Muscle of back (tissue), 11 donors: ENCODE results near the gene CFAP46. TPM values are rescaled to one million over a fixed set of nuclear protein-coding genes. Genes with fewer than 3 reads are reported as not detected.
A peak's percentile ranks its signal among the peaks of the same experiment; 100 is the strongest.
"Not testable (repeated sequence)": the region's sequence is repeated elsewhere in the genome, so short reads cannot be mapped to it uniquely, and the experiment has no call there.

Source experiments
- DNase-seq, 3 donors: peaks; one replicate each; pipeline versions ENCODE4 v3.0.0 to v3.0.0-alpha.2; 2013
- polyA plus RNA-seq, 10 donors: library from polyadenylated mRNA; unstranded; fragments of 120-200 nt; gene quantifications; one replicate each; pipeline ENCODE4 v1.2.1, GENCODE V29; 2013; ENCODE audit not compliant: insufficient read length in 10 of 10

CFAP46 gene
- polyA plus RNA-seq, 10 donors, result 0.21 to 0.53 (median 0.44) TPM

DNA sequence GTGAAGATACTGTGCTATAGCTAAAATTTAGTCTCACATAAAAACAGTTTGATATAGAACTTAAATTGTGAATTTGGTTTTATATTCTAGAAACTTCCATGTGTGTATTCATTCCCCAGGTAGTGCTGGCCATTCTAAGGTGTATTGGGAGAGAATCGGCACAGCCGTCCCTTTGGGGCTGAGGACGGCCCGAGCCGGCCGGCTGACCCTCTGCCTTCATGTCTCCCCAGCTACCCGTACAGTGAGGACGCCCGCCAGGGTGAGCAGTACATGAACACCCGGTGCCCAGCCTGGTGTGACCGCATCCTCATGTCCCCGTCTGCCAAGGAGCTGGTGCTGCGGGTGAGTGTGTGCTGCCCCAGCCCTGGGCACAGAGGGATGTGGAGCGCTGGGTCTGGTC is 164.9 kb downstream of the CFAP46 start:
- DNase-seq, result no peak

DNA sequence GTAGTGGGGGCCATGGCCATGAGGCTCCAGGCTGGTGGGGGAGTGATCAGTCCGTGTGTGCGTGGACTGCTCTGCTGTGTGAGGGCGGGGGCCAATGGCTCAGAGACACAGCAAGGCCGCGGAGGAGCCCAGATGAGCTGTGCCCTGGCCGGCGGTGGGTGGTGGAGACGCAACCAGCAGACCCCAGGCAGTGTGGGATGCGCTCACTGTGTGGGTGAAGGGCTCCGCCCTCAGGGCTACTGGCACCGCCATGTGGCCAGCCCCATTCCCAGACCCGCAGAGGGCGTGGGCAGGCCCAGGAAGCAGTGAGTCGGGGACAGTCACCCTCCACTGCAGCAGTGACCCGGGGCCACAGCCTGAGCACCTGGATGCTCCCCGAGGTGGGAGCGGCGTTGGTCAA is 165.5 kb downstream of the CFAP46 start:
- no peak for DNase-seq

DNA sequence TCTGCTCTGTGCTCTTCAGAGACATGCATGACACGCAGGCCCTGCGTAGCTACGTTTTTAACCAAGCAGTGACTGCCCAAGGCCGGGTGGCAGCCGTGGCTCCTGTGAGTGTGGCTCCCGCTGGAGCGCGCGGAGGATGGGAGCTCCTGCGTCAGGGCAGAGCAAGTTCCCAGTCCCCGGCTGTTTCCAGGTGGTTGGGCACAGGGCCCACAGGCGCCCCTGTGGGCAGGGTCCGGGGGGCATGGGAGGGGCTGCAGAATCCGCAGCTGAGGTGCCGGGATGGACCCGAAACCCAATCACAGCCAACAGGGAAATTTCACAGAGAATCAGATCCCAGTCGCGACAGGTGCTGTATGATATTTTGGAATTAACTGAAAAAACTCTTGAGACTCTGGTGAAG is 166.2 kb downstream of the CFAP46 start:
- DNase-seq, result no peak

- peak in 1 of 3 donors; percentile 80 for DNase-seq
Measured at GRCh38 chr10:132774902-132775863, 167.2 kb downstream of the CFAP46 start.

- no peak for DNase-seq
Measured at GRCh38 chr10:132774181-132774901, 168.0 kb downstream of the CFAP46 start.

DNA sequence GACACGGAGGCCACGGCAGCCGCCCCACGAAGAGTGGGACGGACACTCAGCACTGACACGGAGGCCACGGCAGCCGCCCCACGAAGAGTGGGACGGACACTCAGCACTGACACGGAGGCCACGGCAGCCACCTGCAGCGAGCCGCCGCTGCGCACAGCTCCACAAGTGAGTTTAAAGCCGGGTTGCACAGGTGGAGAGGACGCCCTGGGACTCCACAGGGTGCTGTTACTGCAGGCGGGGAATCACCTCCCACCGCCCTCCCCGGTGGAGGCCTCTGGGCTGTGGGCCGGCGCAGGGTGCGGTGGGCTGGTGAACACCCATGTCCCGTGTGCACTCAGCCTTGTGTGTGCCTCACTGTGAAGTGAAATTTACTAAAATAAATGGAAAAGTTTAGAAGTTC is 169.6 kb downstream of the CFAP46 start:
- not testable (repeated sequence) for DNase-seq

GRCh38 chr10:132770061-132771021 is 172.0 kb downstream of the CFAP46 start:
- no peak for DNase-seq

DNA sequence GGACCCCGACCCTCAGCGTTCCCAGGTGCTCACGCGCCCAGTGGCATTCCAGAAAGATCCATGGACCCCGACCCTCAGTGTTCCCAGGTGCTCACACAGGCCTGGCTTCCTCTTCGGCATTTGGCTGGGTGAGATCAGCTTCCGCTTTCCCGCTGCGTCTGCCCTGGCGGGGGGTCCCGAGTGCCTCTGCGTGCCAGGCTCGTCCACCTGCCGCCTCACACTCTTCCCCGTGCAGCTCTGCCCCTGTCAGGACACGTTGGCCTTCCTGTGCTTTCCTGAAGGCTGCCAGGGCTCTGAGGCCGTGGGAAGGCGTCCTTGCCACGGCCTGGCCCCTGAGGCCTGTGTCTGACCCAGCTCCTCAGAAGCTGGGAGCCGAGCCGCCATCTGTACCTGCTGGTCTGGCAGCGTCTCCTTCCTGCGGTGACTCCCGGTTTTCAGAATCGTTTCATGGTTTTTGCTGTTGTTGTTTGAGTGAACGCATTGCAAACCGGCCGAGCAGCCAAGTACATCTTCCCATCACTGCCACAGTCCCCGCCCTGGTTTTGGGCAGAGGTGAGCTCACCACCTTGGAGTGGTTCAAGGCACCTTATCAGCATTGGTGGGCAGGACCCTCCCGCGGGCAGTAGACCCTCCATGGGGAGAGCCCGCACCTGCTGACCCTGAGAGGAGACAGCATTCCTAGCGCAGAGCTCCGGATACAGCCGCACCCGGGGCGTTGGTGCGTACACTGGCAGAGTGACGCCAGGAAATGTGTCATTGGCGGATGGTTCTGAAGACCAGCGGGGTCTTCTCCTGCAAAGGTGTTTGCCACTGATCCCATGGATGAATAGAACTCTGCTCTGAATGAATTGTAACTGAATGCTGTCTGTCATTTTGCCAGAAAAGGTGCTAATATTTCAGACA is 173.8 kb downstream of the CFAP46 start:
- no peak for DNase-seq

- no peak for DNase-seq
Measured at GRCh38 chr10:132766291-132766690, 176.1 kb downstream of the CFAP46 start.

GRCh38 chr10:132765435-132765834 is 176.9 kb downstream of the CFAP46 start:
- DNase-seq, result no peak

DNA sequence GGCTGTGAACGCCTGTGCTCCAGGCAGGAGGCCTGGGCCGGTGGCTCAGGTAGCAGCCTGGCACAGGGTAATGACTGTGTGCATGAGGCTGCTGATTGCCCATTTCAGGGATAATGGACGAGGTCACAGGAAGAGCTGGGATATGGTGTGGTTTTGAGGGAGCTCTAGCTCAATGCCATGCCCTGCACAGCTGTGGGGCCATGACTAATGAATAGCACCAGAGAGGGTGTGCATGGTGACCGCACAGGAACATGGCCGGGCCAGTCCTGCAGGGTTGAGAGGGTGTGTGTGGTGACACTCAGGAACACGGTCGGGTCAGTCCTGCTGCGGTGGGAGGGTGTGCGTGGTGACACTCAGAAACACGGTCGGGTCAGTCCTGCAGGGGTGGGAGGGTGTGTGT is 178.3 kb downstream of the CFAP46 start:
- DNase-seq, result no peak

- no peak for DNase-seq
Measured at GRCh38 chr10:132763545-132763944, 178.8 kb downstream of the CFAP46 start.

GRCh38 chr10:132762267-132762666 is 180.1 kb downstream of the CFAP46 start:
- DNase-seq, result no peak

GRCh38 chr10:132761395-132762060 is 180.8 kb downstream of the CFAP46 start:
- no peak for DNase-seq

DNA sequence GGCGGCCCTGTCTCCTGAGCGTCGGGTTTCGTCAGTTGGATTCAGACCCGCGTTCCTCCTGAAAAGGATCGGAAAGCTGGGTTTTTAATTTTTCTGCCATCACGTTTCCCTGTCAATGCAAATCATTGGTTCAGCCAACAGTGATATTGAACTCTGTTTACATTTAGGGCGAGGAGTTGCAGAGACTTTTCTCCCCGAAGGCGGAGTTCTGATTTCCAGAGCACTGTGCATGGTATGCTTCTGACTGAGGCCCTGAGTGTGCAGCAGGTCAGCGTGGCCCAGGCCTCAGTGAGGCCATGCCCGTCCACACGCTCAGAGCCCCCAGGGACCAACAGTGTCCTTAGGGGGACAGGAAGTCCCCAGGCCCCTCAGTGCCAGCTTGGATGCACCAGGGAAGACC is 183.5 kb downstream of the CFAP46 start:
- DNase-seq, result no peak

Other genes with a start within 250 kb of the CFAP46 start
- gene NKX6-2, start 156.4 kb downstream of the CFAP46 start, polyA plus RNA-seq, result 1 to 10 TPM; 2.3 to 9.3 (median 5.7) TPM
- gene ADGRA1, start 145.4 kb upstream of the CFAP46 start, polyA plus RNA-seq, result 1 to 10 TPM; 1.8 to 3.2 (median 2.5) TPM
- gene KNDC1, start 217.6 kb upstream of the CFAP46 start, polyA plus RNA-seq, result 1 to 10 TPM; 1.4 to 7.5 (median 4.1) TPM